Caco-2 (cell line): ENCODE data around the gene SLC6A6. TPM values are rescaled to one million over a fixed set of nuclear protein-coding genes. Genes with fewer than 3 reads are reported as not detected.

Experiments
- BruUV-seq: library from RNA; stranded (reverse); fragments of 400-500 nt; replicated peaks from 2 replicates; lab custom pipeline; 2021; lab: Mats Ljungman, UMichigan
- CTCF ChIA-PET: fragments of 300-600 bp; sonication (Branson Sonifier 250); formaldehyde crosslinking; loops from one replicate; lab custom pipeline; 2022; ENCODE audit warnings: antibody characterized with exemption; lab: Charles Lee
- POLR2A ChIA-PET: fragments of 300-600 bp; sonication (Branson Sonifier 250); formaldehyde crosslinking; loops from one replicate; lab custom pipeline; 2022; ENCODE audit warnings: antibody characterized with exemption; lab: Charles Lee
- DNase-seq, 2 experiments: peaks; one replicate each; pipeline versions ENCODE4 v3.0.0 to v3.0.0-alpha.2; 2020 to 2022
- H3K27me3 ChIP-seq: replicated peaks from 2 replicates; pipeline ENCODE4 v1.6.0; 2011; ENCODE audit warnings: low read length; ENCODE audit not compliant: control insufficient read depth, insufficient read depth
- H3K36me3 ChIP-seq: 2 replicates; pipeline ENCODE4 v1.5.1; 2011; ENCODE audit warnings: low read length; ENCODE audit not compliant: control insufficient read depth, insufficient read depth
- H3K4me1 ChIP-seq: fragments of 250-450 bp; sonication (Bioruptor Pico); 2 replicates; pipeline ENCODE4 v1.5.1; 2020; ENCODE audit warnings: mild to moderate bottlenecking
- H3K4me3 ChIP-seq: 2 replicates; pipeline ENCODE4 v1.5.1; 2011; ENCODE audit warnings: low read depth, mild to moderate bottlenecking, control low read depth, low read length
- H3K9me3 ChIP-seq: fragments of 250-450 bp; sonication (Bioruptor Pico); 2 replicates; pipeline ENCODE4 v1.5.1; 2020; ENCODE audit warnings: mild to moderate bottlenecking, moderate library complexity
- H3K27ac Mint-ChIP-seq: one replicate; pipeline ENCODE4 v1.8.0; 2022; ENCODE audit warnings: mixed read lengths; ENCODE audit not compliant: unreplicated experiment
- H3K27me3 Mint-ChIP-seq: one replicate; pipeline ENCODE4 v1.8.0; 2022; ENCODE audit warnings: mixed read lengths; ENCODE audit not compliant: insufficient read depth, unreplicated experiment
- H3K36me3 Mint-ChIP-seq: one replicate; pipeline ENCODE4 v1.8.0; 2022; ENCODE audit warnings: mild to moderate bottlenecking, mixed read lengths; ENCODE audit not compliant: insufficient read depth, unreplicated experiment
- H3K4me1 Mint-ChIP-seq: one replicate; pipeline ENCODE4 v1.8.0; 2022; ENCODE audit warnings: low read depth, mixed read lengths; ENCODE audit not compliant: unreplicated experiment
- H3K4me3 Mint-ChIP-seq: one replicate; pipeline ENCODE4 v1.8.0; 2022; ENCODE audit warnings: mild to moderate bottlenecking, moderate library complexity, mixed read lengths; ENCODE audit not compliant: unreplicated experiment
- H3K9me3 Mint-ChIP-seq: one replicate; pipeline ENCODE4 v1.8.0; 2022; ENCODE audit warnings: mixed read lengths; ENCODE audit not compliant: unreplicated experiment
- CTCF ChIP-seq, 2 experiments: fragments of 200-600 bp in 1 of 2; IDR thresholded peaks; 1 replicate in 1 of 2; 2 replicates in 1 of 2; pipeline versions ENCODE4 v1.5.1 to v1.8.0; 2011 to 2022; ENCODE audit warnings: antibody characterized with exemption in 1 of 2, control low read depth in 1 of 2, inconsistent platforms in 1 of 2, low read depth in 1 of 2, low read length in 1 of 2, mild to moderate bottlenecking in 1 of 2, moderate library complexity in 1 of 2; ENCODE audit not compliant: insufficient read depth in 1 of 2, severe bottlenecking in 1 of 2, unreplicated experiment in 1 of 2
- intact Hi-C: fragments of 100-400 bp; cut with micrococcal nuclease; formaldehyde crosslinking; loops from one replicate; pipeline ENCODE4 v1.10.0; 2022; ENCODE audit not compliant: unreplicated experiment
- total RNA-seq: library from RNA; stranded (reverse); gene quantifications from 2 replicates; pipeline ENCODE4 v1.2.3, GENCODE V29; 2022

Gene SLC6A6
- total RNA-seq, 1 experiment from 2014 or later = 49.6 TPM

- BruUV-seq = no TSS peak
- CTCF ChIA-PET = no interaction called here
- Histone ChIP-seq H3K9me3 (no peaks in the 10 kb centered on the region), H3K36me3 (no peaks in the 10 kb centered on the region), H3K4me3 (no peak overlapping the region), H3K27me3 (no peaks in the 10 kb centered on the region), H3K4me1 (no peaks in the 10 kb centered on the region)
- POLR2A ChIA-PET = no interaction called here
- no peaks in the 10 kb centered on the region for H3K4me1 Mint-ChIP-seq
- intact Hi-C loops = no loop called here
- TF ChIP-seq CTCF (IDR thresholded peaks at IDR 0.05; ENCODE audit: insufficient read depth in 1 of 2, low read depth in 1 of 2, low read length in 1 of 2, severe bottlenecking in 1 of 2, unreplicated experiment in 1 of 2) = no peak
- DNase-seq = peak in 1 of 2 experiments; percentile 8
- H3K4me3 Mint-ChIP-seq = no peak overlapping the region
- no peaks in the 10 kb centered on the region for H3K36me3 Mint-ChIP-seq
- H3K27me3 Mint-ChIP-seq = no peaks in the 10 kb centered on the region
- H3K27ac Mint-ChIP-seq = no peak overlapping the region
- H3K9me3 Mint-ChIP-seq = no peaks in the 10 kb centered on the region
These were observed 120.4 kb downstream of the SLC6A6 start for GRCh38 chr3:14522768-14523167.

- no peaks in the 10 kb centered on the region for H3K4me1 Mint-ChIP-seq
- intact Hi-C loops = no loop called here
- Histone ChIP-seq H3K36me3 (no peaks in the 10 kb centered on the region), H3K4me1 (no peaks in the 10 kb centered on the region), H3K9me3 (no peaks in the 10 kb centered on the region), H3K4me3 (no peak overlapping the region), H3K27me3 (no peaks in the 10 kb centered on the region)
- DNase-seq = peak in 1 of 2 experiments; percentile 12
- BruUV-seq = no TSS peak
- H3K27me3 Mint-ChIP-seq = no peaks in the 10 kb centered on the region
- no peak overlapping the region for H3K4me3 Mint-ChIP-seq
- H3K27ac Mint-ChIP-seq = no peak overlapping the region
- no peaks in the 10 kb centered on the region for H3K9me3 Mint-ChIP-seq
- ChIA-PET CTCF (no interaction called here), POLR2A (no interaction called here)
- no peak for TF ChIP-seq CTCF (IDR thresholded peaks at IDR 0.05; ENCODE audit: insufficient read depth in 1 of 2, low read depth in 1 of 2, low read length in 1 of 2, severe bottlenecking in 1 of 2, unreplicated experiment in 1 of 2)
- H3K36me3 Mint-ChIP-seq = no peaks in the 10 kb centered on the region
These were observed 121.4 kb downstream of the SLC6A6 start for GRCh38 chr3:14523792-14524191.

- Mint-ChIP-seq H3K27ac (no peak overlapping the region), H3K27me3 (no peaks in the 10 kb centered on the region), H3K36me3 (no peaks in the 10 kb centered on the region), H3K4me3 (no peak overlapping the region), H3K9me3 (peaks cover 2% of the 10 kb centered on the region), H3K4me1 (no peaks in the 10 kb centered on the region)
- Histone ChIP-seq H3K4me1 (no peaks in the 10 kb centered on the region), H3K4me3 (no peak overlapping the region), H3K27me3 (no peaks in the 10 kb centered on the region), H3K36me3 (no peaks in the 10 kb centered on the region), H3K9me3 (no peaks in the 10 kb centered on the region; the same call in 1 of the 2 replicates)
- ChIA-PET CTCF (no interaction called here), POLR2A (no interaction called here)
- TF ChIP-seq CTCF (IDR thresholded peaks at IDR 0.05; ENCODE audit: insufficient read depth in 1 of 2, low read depth in 1 of 2, low read length in 1 of 2, severe bottlenecking in 1 of 2, unreplicated experiment in 1 of 2) = no peak
- BruUV-seq = no TSS peak
- peak in 1 of 2 experiments; percentile 32 for DNase-seq
- intact Hi-C loops = no loop called here
These were observed 121.9 kb downstream of the SLC6A6 start for GRCh38 chr3:14524311-14524711.
